Measurements from ENCODE around the gene MAMDC4. TPM values are rescaled to one million over a fixed set of nuclear protein-coding genes. Genes with fewer than 3 reads are reported as not detected.
A peak's percentile ranks its signal among the peaks of the same experiment; 100 is the strongest.

Gene MAMDC4
- total and polyA plus RNA-seq, 2 of the 13 experiments (the other 11 are each of a cell fraction or from before 2014, with no cell fraction given) = 6.0 to 6.8 TPM

DNA sequence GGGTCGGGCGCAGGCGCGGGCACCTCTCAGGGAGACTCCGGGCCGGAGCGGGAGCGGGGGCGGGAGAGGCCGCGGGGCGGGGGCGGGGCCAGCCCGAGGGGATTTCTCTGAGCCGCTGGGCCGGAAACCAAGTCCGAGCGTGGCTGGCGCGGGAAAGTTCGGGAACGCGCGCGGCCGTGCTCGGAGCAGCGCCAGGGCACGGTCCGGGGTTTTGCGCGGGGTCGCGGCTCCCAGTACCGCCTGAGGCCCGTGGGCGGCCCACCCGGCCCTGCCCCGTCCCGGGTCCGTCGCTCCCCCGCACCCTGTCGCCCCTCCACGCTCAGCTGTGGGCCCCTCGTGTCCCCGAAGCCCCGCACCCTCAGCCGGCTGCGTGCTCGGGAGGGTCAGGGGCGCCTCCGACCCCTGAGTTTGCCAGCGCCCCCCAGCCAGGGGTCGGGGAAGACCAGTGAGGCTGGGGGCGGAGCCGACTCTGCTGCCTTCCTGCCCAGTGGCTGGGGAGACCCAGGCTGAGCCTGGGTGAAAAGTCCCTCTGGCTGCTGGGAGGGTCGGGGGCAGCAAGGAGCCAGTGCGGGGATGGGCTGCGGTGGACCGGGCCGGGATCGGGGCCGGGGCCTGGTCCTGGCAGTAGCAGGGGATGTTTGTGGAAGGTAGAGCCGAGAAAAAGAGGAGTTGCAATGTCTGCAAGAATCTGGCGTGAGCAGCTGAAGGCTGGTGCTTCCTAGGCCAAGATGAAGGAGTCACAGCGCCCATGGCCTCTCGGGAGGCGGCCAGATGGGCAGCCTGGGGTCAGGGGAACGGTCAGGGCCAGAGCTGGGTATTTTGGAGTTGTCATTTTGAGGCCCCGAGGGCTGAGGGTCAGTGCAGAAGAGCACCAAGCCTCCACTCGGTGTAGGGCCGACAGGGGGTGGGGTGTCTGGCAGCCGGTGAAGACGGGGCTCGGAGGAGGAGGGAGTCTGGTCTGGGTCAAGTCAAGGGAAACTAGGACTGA is 34.8 kb downstream of the MAMDC4 start (continued):
- TF ChIP-seq ARID5B (CRISPR knock-in tag; IDR thresholded peaks at IDR 0.05) = no peak
- no peak for TF ChIP-seq ZNF136 (CRISPR knock-in tag; IDR thresholded peaks at IDR 0.05; ENCODE audit: low read depth)
- no peak for TF ChIP-seq TBP (CRISPR knock-in tag; IDR thresholded peaks at IDR 0.05)
- TF ChIP-seq HNF1A (IDR thresholded peaks at IDR 0.05; ENCODE audit: low read depth) = no peak
- no peak for TF ChIP-seq HNF1A (CRISPR knock-in tag; IDR thresholded peaks at IDR 0.05; ENCODE audit: borderline replicate concordance)
- TF ChIP-seq DR1 (CRISPR knock-in tag; IDR thresholded peaks at IDR 0.05) = no peak
- peak; percentile 69 for TF ChIP-seq ZNF883 (CRISPR knock-in tag; IDR thresholded peaks at IDR 0.05; ENCODE audit: not compliant biosample characterization)
- TF ChIP-seq ZNF142 (CRISPR knock-in tag; IDR thresholded peaks at IDR 0.05) = no peak
- TF ChIP-seq NCOR1 (IDR thresholded peaks at IDR 0.05; ENCODE audit: borderline replicate concordance, low read length) = no peak
- TF ChIP-seq SRY (CRISPR knock-in tag; IDR thresholded peaks at IDR 0.05) = no peak; the same call in none of the 2 replicates
- TF ChIP-seq CSRNP2 (CRISPR knock-in tag; conservative IDR thresholded peaks at IDR 0.05; ENCODE audit: low read depth) = no peak
